Subcutaneous adipose tissue (tissue), 4 donors: ENCODE measurements around the gene DOCK6. TPM values are rescaled to one million over a fixed set of nuclear protein-coding genes. Genes with fewer than 3 reads are reported as not detected.

Experiments
- CTCF ChIP-seq: fragments of 450-650 bp; IDR thresholded peaks from one replicate; pipeline ENCODE4 v1.5.1; 2016; ENCODE audit warnings: low read depth, mild to moderate bottlenecking, control low read depth, antibody characterized with exemption, moderate library complexity
- total RNA-seq, 4 donors: library from RNA; depleted of rRNA; stranded (reverse); fragments of >200 nt; gene quantifications; one replicate each; pipeline ENCODE4 v1.1.0, GENCODE V29; 2016

The DOCK6 gene
- total RNA-seq, 4 donors from 2014 or later: 28.4 to 149 (median 40.6) TPM

GRCh38 chr19:11210656-11210928, 51.7 kb downstream of the DOCK6 start:
- no peak for TF ChIP-seq CTCF

GRCh38 chr19:11209839-11210655, 52.3 kb downstream of the DOCK6 start:
- no peak for TF ChIP-seq CTCF

GRCh38 chr19:11208561-11209471, 53.5 kb downstream of the DOCK6 start:
- TF ChIP-seq CTCF: no peak

- no peak for TF ChIP-seq CTCF
Measured at GRCh38 chr19:11205939-11206570, 56.3 kb downstream of the DOCK6 start.

- no peak for TF ChIP-seq CTCF
Measured at GRCh38 chr19:11204943-11205349, 57.4 kb downstream of the DOCK6 start.

GRCh38 chr19:11204076-11204602, 58.2 kb downstream of the DOCK6 start:
- TF ChIP-seq CTCF: no peak
